Fibroblast of lung (primary cell): Measurements from ENCODE around the gene TRUB2. TPM values are rescaled to one million over a fixed set of nuclear protein-coding genes. Genes with fewer than 3 reads are reported as not detected.

Source experiments
- DNase-seq, 2 donors: peaks; one replicate each; pipeline versions ENCODE4 v3.0.0 to v3.0.0-alpha.2; 2010; ENCODE audit warnings: low read depth in 2 of 2
- H2AFZ ChIP-seq: 2 replicates; pipeline ENCODE4 v1.5.1; 2012; ENCODE audit warnings: low read length, control low read depth, inconsistent platforms
- H3K27ac ChIP-seq: 2 replicates; pipeline ENCODE4 v1.5.1; 2011; ENCODE audit warnings: low read length, control low read depth; ENCODE audit not compliant: insufficient read depth
- H3K27me3 ChIP-seq: 2 replicates; pipeline ENCODE4 v1.5.1; 2011; ENCODE audit warnings: mild to moderate bottlenecking, low read length; ENCODE audit not compliant: control insufficient read depth, insufficient read depth
- H3K36me3 ChIP-seq: 2 replicates; pipeline ENCODE4 v1.5.1; 2011; ENCODE audit warnings: low read length; ENCODE audit not compliant: control insufficient read depth, insufficient read depth
- H3K4me1 ChIP-seq: 2 replicates; pipeline ENCODE4 v1.5.1; 2011; ENCODE audit warnings: low read length; ENCODE audit not compliant: control insufficient read depth, insufficient read depth; ENCODE audit errors: extremely low read depth
- H3K4me2 ChIP-seq: 2 replicates; pipeline ENCODE4 v1.5.1; 2011; ENCODE audit warnings: low read length, control low read depth; ENCODE audit not compliant: insufficient read depth; ENCODE audit errors: extremely low read depth
- H3K4me3 ChIP-seq, 4 experiments: fragments of 200-600 bp in 1 of 4; sonication (generic) in 1 of 4; replicated peaks in 1 of 4; 2 replicates each; pipeline ENCODE4 v1.5.1; 2011 to 2016; ENCODE audit warnings: low read length in 4 of 4, low read depth in 3 of 4, mild to moderate bottlenecking in 3 of 4, control low read depth in 2 of 4, inconsistent platforms in 1 of 4, mixed read lengths in 1 of 4; ENCODE audit not compliant: insufficient read depth in 1 of 4; ENCODE audit errors: control extremely low read depth in 1 of 4
- H3K79me2 ChIP-seq: 2 replicates; pipeline ENCODE4 v1.5.1; 2012; ENCODE audit warnings: mild to moderate bottlenecking, low read length, inconsistent platforms; ENCODE audit not compliant: control insufficient read depth, insufficient read depth
- H3K9ac ChIP-seq: 2 replicates; pipeline ENCODE4 v1.5.1; 2011; ENCODE audit warnings: mild to moderate bottlenecking, low read length, control low read depth; ENCODE audit not compliant: insufficient read depth
- H3K9me3 ChIP-seq: 2 replicates; pipeline ENCODE4 v1.5.1; 2012; ENCODE audit warnings: low read depth, low read length; ENCODE audit not compliant: control insufficient read depth, insufficient read depth
- H4K20me1 ChIP-seq: 2 replicates; pipeline ENCODE4 v1.5.1; 2011; ENCODE audit warnings: low read length; ENCODE audit not compliant: control insufficient read depth, insufficient read depth; ENCODE audit errors: extremely low read depth
- EZH2 ChIP-seq: IDR thresholded peaks from 2 replicates; pipeline ENCODE4 v1.5.1; 2012; ENCODE audit warnings: low read length, control low read depth, mild to moderate bottlenecking; ENCODE audit errors: missing control alignments
- polyA plus RNA-seq, 2 donors: library from polyadenylated mRNA; depleted of rRNA in 1 of 2; stranded (reverse) in 1 of 2; unstranded in 1 of 2; fragments of >200 nt; gene quantifications; 2 replicates each; pipeline ENCODE4 v1.2.1, GENCODE V29; 2011 to 2012; ENCODE audit warnings: missing spikeins in 1 of 2
- total RNA-seq: library from RNA; depleted of rRNA; stranded (reverse); fragments of >200 nt; gene quantifications from 2 replicates; pipeline ENCODE4 v1.2.1, GENCODE V29; 2014
- TF ChIP-seq, protein P1 (sequence below), 2 donors: IDR thresholded peaks in 1 of 2; conservative IDR thresholded peaks in 1 of 2; 1 replicate in 1 of 2; 2 replicates in 1 of 2; pipeline ENCODE4 v1.5.1; 2011 to 2012; ENCODE audit warnings: low read length in 2 of 2, control low read depth in 1 of 2, inconsistent platforms in 1 of 2, low read depth in 1 of 2, mild to moderate bottlenecking in 1 of 2

Gene TRUB2
- total and polyA plus RNA-seq, 2 donors (not counting 1 experiment from before 2014, with no cell fraction given): 10.4 to 22.6 TPM

- DNase-seq: no peak
- Histone ChIP-seq H4K20me1 (no peaks in the 10 kb centered on the region), H3K36me3 (no peaks in the 10 kb centered on the region), H3K27me3 (no peaks in the 10 kb centered on the region), H3K9ac (no peak overlapping the region), H2AFZ (no peak overlapping the region), H3K79me2 (peaks cover 25% of the 10 kb centered on the region), H3K4me1 (peaks cover 7% of the 10 kb centered on the region), H3K27ac (no peak overlapping the region), H3K4me2 (no peak overlapping the region), H3K4me3 (no peak overlapping the region), H3K9me3 (no peaks in the 10 kb centered on the region)
- TF ChIP-seq, protein P1, sequence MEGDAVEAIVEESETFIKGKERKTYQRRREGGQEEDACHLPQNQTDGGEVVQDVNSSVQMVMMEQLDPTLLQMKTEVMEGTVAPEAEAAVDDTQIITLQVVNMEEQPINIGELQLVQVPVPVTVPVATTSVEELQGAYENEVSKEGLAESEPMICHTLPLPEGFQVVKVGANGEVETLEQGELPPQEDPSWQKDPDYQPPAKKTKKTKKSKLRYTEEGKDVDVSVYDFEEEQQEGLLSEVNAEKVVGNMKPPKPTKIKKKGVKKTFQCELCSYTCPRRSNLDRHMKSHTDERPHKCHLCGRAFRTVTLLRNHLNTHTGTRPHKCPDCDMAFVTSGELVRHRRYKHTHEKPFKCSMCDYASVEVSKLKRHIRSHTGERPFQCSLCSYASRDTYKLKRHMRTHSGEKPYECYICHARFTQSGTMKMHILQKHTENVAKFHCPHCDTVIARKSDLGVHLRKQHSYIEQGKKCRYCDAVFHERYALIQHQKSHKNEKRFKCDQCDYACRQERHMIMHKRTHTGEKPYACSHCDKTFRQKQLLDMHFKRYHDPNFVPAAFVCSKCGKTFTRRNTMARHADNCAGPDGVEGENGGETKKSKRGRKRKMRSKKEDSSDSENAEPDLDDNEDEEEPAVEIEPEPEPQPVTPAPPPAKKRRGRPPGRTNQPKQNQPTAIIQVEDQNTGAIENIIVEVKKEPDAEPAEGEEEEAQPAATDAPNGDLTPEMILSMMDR (conservative IDR thresholded peaks at IDR 0.05 in 1 of 2, IDR thresholded peaks at IDR 0.05 in 1 of 2; ENCODE audit: low read depth in 1 of 2, low read length in 2 of 2): no peak
Measured at GRCh38 chr9:128369024-128369706, 46.9 kb upstream of the TRUB2 start.

GRCh38 chr9:128365525-128365924 lies 43.3 kb upstream of the TRUB2 start:
- Histone ChIP-seq H3K36me3 (no peaks in the 10 kb centered on the region), H3K9me3 (no peaks in the 10 kb centered on the region), H4K20me1 (no peaks in the 10 kb centered on the region), H3K4me2 (no peak overlapping the region), H2AFZ (no peak overlapping the region), H3K79me2 (no peaks in the 10 kb centered on the region), H3K4me3 (no peak overlapping the region), H3K4me1 (peaks cover 6% of the 10 kb centered on the region), H3K27me3 (no peaks in the 10 kb centered on the region), H3K27ac (no peak overlapping the region), H3K9ac (no peak overlapping the region)
- TF ChIP-seq, protein P1 (conservative IDR thresholded peaks at IDR 0.05 in 1 of 2, IDR thresholded peaks at IDR 0.05 in 1 of 2; ENCODE audit: low read depth in 1 of 2, low read length in 2 of 2): no peak
- no peak for TF ChIP-seq EZH2
- DNase-seq: no peak

DNA sequence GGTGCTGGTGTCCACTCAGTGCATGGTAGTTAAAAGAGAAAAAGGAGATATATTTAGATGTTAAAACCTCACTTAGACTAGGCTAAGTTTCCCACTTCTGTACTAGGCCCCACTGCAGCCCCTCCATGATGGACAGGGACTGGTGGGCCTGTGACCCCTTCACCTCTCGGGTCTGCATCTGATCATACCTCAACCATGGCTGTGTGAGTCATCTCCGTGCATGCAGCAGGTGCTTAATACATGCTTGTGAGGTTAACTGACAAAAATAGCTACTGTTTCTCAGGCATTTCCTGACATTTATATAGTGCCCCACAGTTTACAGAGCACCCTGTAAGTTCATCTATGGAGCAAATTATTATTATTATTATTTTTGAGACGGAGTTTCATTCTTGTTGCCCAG lies 40.5 kb upstream of the TRUB2 start:
- H3K4me2 ChIP-seq: no peak overlapping the region

More for the DNA sequence above, 40.5 kb upstream of the TRUB2 start:
- H3K27me3 ChIP-seq: no peaks in the 10 kb centered on the region
- H3K4me1 ChIP-seq: peaks cover 6% of the 10 kb centered on the region
- no peaks in the 10 kb centered on the region for H3K9me3 ChIP-seq
- H2AFZ ChIP-seq: no peak overlapping the region
- no peaks in the 10 kb centered on the region for H3K36me3 ChIP-seq
- no peaks in the 10 kb centered on the region for H3K79me2 ChIP-seq
- no peak overlapping the region for H3K27ac ChIP-seq
- no peak overlapping the region for H3K4me3 ChIP-seq
- TF ChIP-seq, protein P1 (conservative IDR thresholded peaks at IDR 0.05 in 1 of 2, IDR thresholded peaks at IDR 0.05 in 1 of 2; ENCODE audit: low read depth in 1 of 2, low read length in 2 of 2): no peak
- no peak for TF ChIP-seq EZH2
- no peak overlapping the region for H3K9ac ChIP-seq
- H4K20me1 ChIP-seq: no peaks in the 10 kb centered on the region
- DNase-seq: no peak
